Tibial nerve (tissue), 4 donors: Measurements from ENCODE around the gene TRHDE. TPM values are rescaled to one million over a fixed set of nuclear protein-coding genes. Genes with fewer than 3 reads are reported as not detected.
"Not testable (repeated sequence)": the region's sequence is repeated elsewhere in the genome, so short reads cannot be mapped to it uniquely, and the experiment has no call there.

Experiments used
- DNase-seq, 2 donors: peaks; one replicate each; pipeline ENCODE4 v3.0.0-alpha.2; 2019; ENCODE audit warnings: low spot score in 2 of 2
- H3K27ac ChIP-seq, 4 donors: fragments of 200-600 bp; sonication (generic) in 3 of 4; one replicate each; pipeline ENCODE4 v1.5.1; 2017 to 2019; ENCODE audit warnings: mild to moderate bottlenecking in 1 of 4
- H3K27me3 ChIP-seq, 2 donors: fragments of 200-600 bp; sonication (generic) in 1 of 2; one replicate each; pipeline versions ENCODE4 v1.5.1 to v1.6.0; 2017 to 2019
- H3K36me3 ChIP-seq, 3 donors: fragments of 200-600 bp; sonication (generic); one replicate each; pipeline ENCODE4 v1.5.1; 2018 to 2019
- H3K4me1 ChIP-seq, 4 donors: fragments of 200-600 bp; sonication (generic) in 3 of 4; one replicate each; pipeline ENCODE4 v1.5.1; 2017 to 2019
- H3K4me3 ChIP-seq, 4 donors: fragments of 200-600 bp; sonication (generic) in 3 of 4; one replicate each; pipeline ENCODE4 v1.5.1; 2017 to 2019; ENCODE audit warnings: mild to moderate bottlenecking in 1 of 4, moderate library complexity in 1 of 4
- H3K9me3 ChIP-seq, 4 donors: fragments of 200-600 bp; sonication (generic) in 3 of 4; one replicate each; pipeline ENCODE4 v1.5.1; 2017 to 2019
- EP300 ChIP-seq, 2 donors: sonication (generic); formaldehyde crosslinking; IDR thresholded peaks; one replicate each; pipeline ENCODE4 v1.6.1; 2017; ENCODE audit warnings: antibody characterized with exemption in 2 of 2, mild to moderate bottlenecking in 1 of 2
- POLR2A ChIP-seq, 2 donors: fragments of 450-650 bp; IDR thresholded peaks; one replicate each; pipeline ENCODE4 v1.6.1; 2017; ENCODE audit warnings: antibody characterized with exemption in 2 of 2, mild to moderate bottlenecking in 2 of 2, moderate library complexity in 2 of 2
- WGBS, 2 donors: methylation state at CpG; one replicate each; pipeline ENCODE4 v1.1.5; 2018; 5-methylcytosine and 5-hydroxymethylcytosine counted together
- total RNA-seq, 4 donors: library from RNA; depleted of rRNA; stranded (reverse); fragments of >200 nt; gene quantifications; one replicate each; pipeline ENCODE4 v1.1.0, GENCODE V29; 2016
- TF ChIP-seq, protein P1 (sequence below), 5 experiments: fragments of 200-600 bp in 3 of 5; fragments of 450-650 bp in 2 of 5; sonication (generic) in 3 of 5; IDR thresholded peaks; one replicate each; pipeline ENCODE4 v1.5.1; 2016 to 2019; ENCODE audit warnings: antibody characterized with exemption in 5 of 5, mild to moderate bottlenecking in 3 of 5, moderate library complexity in 2 of 5

The TRHDE gene
- total RNA-seq, 4 donors from 2014 or later, result 0.98 to 11.1 (median 2.8) TPM

- H3K9me3 ChIP-seq, result no peaks in the 10 kb centered on the region
- no peak for DNase-seq
- no peak overlapping the region for H3K27ac ChIP-seq
- no peaks in the 10 kb centered on the region for H3K4me1 ChIP-seq
- 92 to 95% methylated on average over 3 of the region's 3 CpGs for WGBS, 2 donors
- H3K36me3 ChIP-seq, result no peaks in the 10 kb centered on the region
- no peak overlapping the region for H3K4me3 ChIP-seq
- TF ChIP-seq, protein P1, sequence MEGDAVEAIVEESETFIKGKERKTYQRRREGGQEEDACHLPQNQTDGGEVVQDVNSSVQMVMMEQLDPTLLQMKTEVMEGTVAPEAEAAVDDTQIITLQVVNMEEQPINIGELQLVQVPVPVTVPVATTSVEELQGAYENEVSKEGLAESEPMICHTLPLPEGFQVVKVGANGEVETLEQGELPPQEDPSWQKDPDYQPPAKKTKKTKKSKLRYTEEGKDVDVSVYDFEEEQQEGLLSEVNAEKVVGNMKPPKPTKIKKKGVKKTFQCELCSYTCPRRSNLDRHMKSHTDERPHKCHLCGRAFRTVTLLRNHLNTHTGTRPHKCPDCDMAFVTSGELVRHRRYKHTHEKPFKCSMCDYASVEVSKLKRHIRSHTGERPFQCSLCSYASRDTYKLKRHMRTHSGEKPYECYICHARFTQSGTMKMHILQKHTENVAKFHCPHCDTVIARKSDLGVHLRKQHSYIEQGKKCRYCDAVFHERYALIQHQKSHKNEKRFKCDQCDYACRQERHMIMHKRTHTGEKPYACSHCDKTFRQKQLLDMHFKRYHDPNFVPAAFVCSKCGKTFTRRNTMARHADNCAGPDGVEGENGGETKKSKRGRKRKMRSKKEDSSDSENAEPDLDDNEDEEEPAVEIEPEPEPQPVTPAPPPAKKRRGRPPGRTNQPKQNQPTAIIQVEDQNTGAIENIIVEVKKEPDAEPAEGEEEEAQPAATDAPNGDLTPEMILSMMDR (IDR thresholded peaks at IDR 0.05), result no peak
- TF ChIP-seq EP300 (IDR thresholded peaks at IDR 0.05), result no peak
- no peak for TF ChIP-seq POLR2A (IDR thresholded peaks at IDR 0.05)
- no peaks in the 10 kb centered on the region for H3K27me3 ChIP-seq
Measured at GRCh38 chr12:72622556-72622955, 350.4 kb downstream of the TRHDE start.

- Histone ChIP-seq H3K36me3 (no peaks in the 10 kb centered on the region), H3K9me3 (no peaks in the 10 kb centered on the region), H3K27me3 (no peaks in the 10 kb centered on the region), H3K4me1 (no peaks in the 10 kb centered on the region), H3K27ac (no peak overlapping the region), H3K4me3 (no peak overlapping the region)
- TF ChIP-seq EP300 (IDR thresholded peaks at IDR 0.05) (no peak), POLR2A (IDR thresholded peaks at IDR 0.05) (no peak)
- TF ChIP-seq, protein P1 (IDR thresholded peaks at IDR 0.05), result no peak
- DNase-seq, result no peak
- WGBS, 2 donors, result 70 to 71% methylated on average over 4 of the region's 4 CpGs
Measured at GRCh38 chr12:72631926-72632685, 359.9 kb downstream of the TRHDE start.

DNA sequence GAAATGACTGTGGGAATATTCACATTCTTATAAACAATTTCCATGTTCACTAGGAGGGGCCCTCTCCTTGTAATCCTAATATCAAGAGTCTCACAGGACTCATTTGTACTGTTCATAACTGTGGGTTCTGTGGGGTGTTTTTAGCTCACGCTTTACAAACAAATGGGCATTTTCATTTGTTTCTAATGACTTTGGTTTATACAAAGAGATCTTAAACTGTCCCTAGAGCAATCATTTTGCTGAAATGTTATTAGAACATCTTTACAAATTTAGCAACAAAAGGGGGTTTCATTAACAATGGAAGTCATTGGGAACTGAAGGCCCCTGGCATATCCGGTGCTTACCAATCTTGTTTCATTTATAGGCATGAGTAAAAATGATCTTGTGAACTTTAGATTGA lies 370.5 kb downstream of the TRHDE start:
- 20 to 31% methylated on average over 2 of the region's 2 CpGs for WGBS, 2 donors
- DNase-seq, result no peak
- no peaks in the 10 kb centered on the region for H3K27me3 ChIP-seq
- H3K4me1 ChIP-seq, result no peaks in the 10 kb centered on the region
- H3K9me3 ChIP-seq, result no peaks in the 10 kb centered on the region
- no peak overlapping the region for H3K4me3 ChIP-seq
- no peaks in the 10 kb centered on the region for H3K36me3 ChIP-seq
- TF ChIP-seq, protein P1 (IDR thresholded peaks at IDR 0.05), result no peak
- TF ChIP-seq EP300 (IDR thresholded peaks at IDR 0.05), result no peak
- no peak overlapping the region for H3K27ac ChIP-seq

DNA sequence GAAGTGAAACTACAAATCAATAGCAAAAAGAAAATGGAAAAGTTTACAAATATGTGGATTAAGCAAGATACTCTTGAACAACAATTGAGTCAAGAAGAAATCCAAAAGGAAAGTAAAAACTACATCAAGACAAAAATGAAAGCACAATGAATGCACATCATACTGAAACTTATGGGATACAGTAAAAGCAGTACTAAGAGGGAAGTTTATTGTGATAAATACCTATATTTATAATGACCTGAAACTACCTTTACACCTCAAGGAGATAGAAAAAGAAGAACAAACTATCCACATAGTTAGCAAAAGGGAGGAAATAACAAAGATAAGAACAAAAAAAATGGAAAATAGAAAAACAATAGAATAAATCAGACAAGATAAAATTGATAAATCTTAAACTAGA lies 375.0 kb downstream of the TRHDE start:
- no peak for DNase-seq
- H3K4me3 ChIP-seq, result no peak overlapping the region
- H3K27ac ChIP-seq, result no peak overlapping the region
- no peaks in the 10 kb centered on the region for H3K4me1 ChIP-seq
- H3K9me3 ChIP-seq, result no peaks in the 10 kb centered on the region
- TF ChIP-seq, protein P1 (IDR thresholded peaks at IDR 0.05), result no peak
- no peak for TF ChIP-seq EP300 (IDR thresholded peaks at IDR 0.05)
- TF ChIP-seq POLR2A (IDR thresholded peaks at IDR 0.05), result no peak
- no peaks in the 10 kb centered on the region for H3K27me3 ChIP-seq
- no peaks in the 10 kb centered on the region for H3K36me3 ChIP-seq

DNA sequence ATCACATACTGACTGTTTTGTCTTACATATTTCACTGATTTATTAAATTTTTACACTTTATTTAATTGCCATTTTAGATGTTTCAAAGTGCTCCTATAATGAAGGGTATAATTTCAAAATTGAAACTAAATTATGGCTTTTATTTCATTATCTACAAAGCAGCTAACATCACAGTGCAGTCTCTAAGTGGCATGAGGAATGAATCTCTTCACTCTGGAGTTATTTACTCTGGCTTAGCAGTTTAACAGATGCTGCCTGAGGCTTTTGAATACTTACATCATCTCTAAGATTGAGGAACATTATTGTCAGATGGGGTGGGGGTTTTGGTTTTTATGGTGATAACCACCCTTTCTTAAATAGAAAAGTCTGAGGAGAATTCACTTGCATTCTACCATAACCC lies 386.4 kb downstream of the TRHDE start:
- H3K4me1 ChIP-seq, result no peaks in the 10 kb centered on the region
- no peak overlapping the region for H3K27ac ChIP-seq
- TF ChIP-seq POLR2A (IDR thresholded peaks at IDR 0.05) (no peak), EP300 (IDR thresholded peaks at IDR 0.05) (no peak)
- TF ChIP-seq, protein P1 (IDR thresholded peaks at IDR 0.05), result no peak
- DNase-seq, result no peak
- no peaks in the 10 kb centered on the region for H3K27me3 ChIP-seq
- no peaks in the 10 kb centered on the region for H3K36me3 ChIP-seq
- no peak overlapping the region for H3K4me3 ChIP-seq
- H3K9me3 ChIP-seq, result no peaks in the 10 kb centered on the region

DNA sequence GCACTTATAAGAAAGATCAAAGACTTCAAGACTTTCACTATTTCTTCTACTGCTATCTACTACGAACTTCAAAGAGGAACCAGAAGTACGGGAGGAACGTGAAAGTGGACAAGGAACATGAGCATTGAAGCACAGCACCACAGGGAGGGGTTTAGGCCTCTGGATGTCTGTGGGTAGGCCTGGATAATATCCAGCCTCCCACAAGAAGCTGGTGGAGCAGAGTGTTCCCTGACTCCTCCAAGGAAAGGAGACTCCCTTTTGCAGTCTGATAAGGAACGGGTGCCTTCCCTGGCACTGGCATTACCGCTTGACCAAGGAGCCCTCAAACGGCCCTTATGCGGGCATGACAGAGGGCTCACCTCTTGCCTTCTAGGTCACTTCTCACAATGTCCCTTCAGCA lies 388.0 kb downstream of the TRHDE start:
- not testable (repeated sequence) for DNase-seq, H3K4me3 ChIP-seq, H3K4me1 ChIP-seq, H3K27me3 ChIP-seq, H3K27ac ChIP-seq, H3K9me3 ChIP-seq, H3K36me3 ChIP-seq
- WGBS, 2 donors, result 89 to 93% methylated on average over 7 of the region's 7 CpGs
